Ovary (tissue), 9 donors: ENCODE results near the gene SMARCB1. TPM values are rescaled to one million over a fixed set of nuclear protein-coding genes. Genes with fewer than 3 reads are reported as not detected.

Experiments used
- DNase-seq, 5 donors: peaks; one replicate each; pipeline ENCODE4 v3.0.0-alpha.2; 2019 to 2020
- H3K27ac ChIP-seq, 2 donors: fragments of 200-600 bp; one replicate each; pipeline versions ENCODE4 v1.5.1 to v1.8.0; 2019 to 2022
- H3K27me3 ChIP-seq: fragments of 200-600 bp; one replicate; pipeline ENCODE4 v1.8.0; 2022
- H3K36me3 ChIP-seq: fragments of 200-600 bp; sonication (generic); one replicate; pipeline ENCODE4 v1.5.1; 2019
- H3K4me1 ChIP-seq: one replicate; pipeline ENCODE4 v1.8.1; 2013; ENCODE audit warnings: mild to moderate bottlenecking, moderate library complexity; ENCODE audit not compliant: insufficient read depth
- H3K4me3 ChIP-seq: fragments of 200-600 bp; sonication (generic); one replicate; pipeline ENCODE4 v1.5.1; 2017
- H3K9me3 ChIP-seq, 2 donors: fragments of 200-600 bp in 1 of 2; sonication (generic) in 1 of 2; one replicate each; pipeline versions ENCODE4 v1.5.1 to v1.8.1; 2013 to 2019; ENCODE audit warnings: mild to moderate bottlenecking in 1 of 2, moderate library complexity in 1 of 2
- CTCF ChIP-seq, 3 donors: fragments of 450-650 bp in 2 of 3; fragments of 200-600 bp in 1 of 3; IDR thresholded peaks; one replicate each; pipeline versions ENCODE4 v1.5.1 to v1.8.0; 2016 to 2022; ENCODE audit warnings: antibody characterized with exemption in 3 of 3, mild to moderate bottlenecking in 1 of 3
- EP300 ChIP-seq: sonication (generic); formaldehyde crosslinking; IDR thresholded peaks from one replicate; pipeline ENCODE4 v1.6.1; 2017; ENCODE audit warnings: antibody characterized with exemption
- POLR2A ChIP-seq: fragments of 450-650 bp; IDR thresholded peaks from one replicate; pipeline ENCODE4 v1.6.1; 2017; ENCODE audit warnings: antibody characterized with exemption, mild to moderate bottlenecking, moderate library complexity
- WGBS, 3 donors: extraction: QIAGEN DNeasy Blood & Tissue Kit in 1 of 3; methylation state at CpG; one replicate each; pipeline versions ENCODE4 v1.1.5 to v1.1.7; 2013 to 2017; 5-methylcytosine and 5-hydroxymethylcytosine counted together
- intact Hi-C, 4 donors: fragments of 100-400 bp; cut with DNase I; formaldehyde crosslinking; loops; one replicate each; pipeline versions ENCODE4 v1.11.0 to v1.15.1; 2022 to 2023
- polyA plus RNA-seq, 2 donors: library from polyadenylated mRNA; stranded (reverse); fragments of 200-250 nt in 1 of 2; fragments of 350-450 nt in 1 of 2; fragmentation: Illumina TruSeq in 1 of 2; extraction: RNeasy Lipid Tissue Mini Kit (QIAGEN cat#74804) in 1 of 2; gene quantifications; one replicate each; pipeline ENCODE4 v1.2.3, GENCODE V29; 2013 to 2014
- total RNA-seq, 7 donors: library from RNA; depleted of rRNA in 2 of 7; stranded (reverse); fragments of >200 nt in 2 of 7; fragmentation: NEBNext Ultra II Directional in 3 of 7; extraction: Animal tissue kit (Norgen Biotek cat#: 25700) in 3 of 7; gene quantifications; one replicate each; pipeline versions ENCODE4 v1.1.0 to v1.2.4, GENCODE V29; 2016 to 2023
- donor health status: DM: no; HTN: no; CAD: no; lungs with moderate emphysema.
- donor health status: DM: no; HTN: no; CAD: no.
- donor health status: Bipolar disorder and iron deficiency.
- donor health status: DM: yes; HTN: yes; CAD: no.
- donor health status: DM: no; HTN: no; CAD: no.
- donor health status: DM: yes; HTN: yes; CAD: no.

Gene SMARCB1
- total and polyA plus RNA-seq, 9 donors = 47.1 to 107 (median 87.0) TPM

GRCh38 chr22:23779731-23780130 lies 7.0 kb upstream of the SMARCB1 start:
- intact Hi-C loops = no loop called here
- no peak for TF ChIP-seq EP300
- no peak for TF ChIP-seq CTCF (IDR thresholded peaks at IDR 0.05)
- no peak for TF ChIP-seq POLR2A

GRCh38 chr22:23780146-23780748 lies 6.5 kb upstream of the SMARCB1 start:
- Histone ChIP-seq H3K27ac (no peak overlapping the region), H3K27me3 (no peaks in the 10 kb centered on the region), H3K4me3 (no peak overlapping the region), H3K9me3 (no peaks in the 10 kb centered on the region), H3K4me1 (no peaks in the 10 kb centered on the region), H3K36me3 (no peaks in the 10 kb centered on the region)
- DNase-seq = no peak
- 78 to 85% (median 83%) methylated on average over 19 to 20 of the region's 20 CpGs for WGBS, 3 donors
- intact Hi-C loops = no loop called here
- no peak for TF ChIP-seq CTCF (IDR thresholded peaks at IDR 0.05)

More at GRCh38 chr22:23779731-23780130, 7.0 kb upstream of the SMARCB1 start:
- no peak overlapping the region for H3K4me3 ChIP-seq
- H3K36me3 ChIP-seq = no peaks in the 10 kb centered on the region
- H3K27me3 ChIP-seq = no peaks in the 10 kb centered on the region
- no peak for DNase-seq
- 82 to 94% (median 87%) methylated on average over 5 of the region's 5 CpGs for WGBS, 3 donors
- H3K27ac ChIP-seq = no peak overlapping the region
- H3K4me1 ChIP-seq = peaks cover 3% of the 10 kb centered on the region
- H3K9me3 ChIP-seq = no peaks in the 10 kb centered on the region

GRCh38 chr22:23781065-23781464 lies 5.7 kb upstream of the SMARCB1 start:
- TF ChIP-seq CTCF (IDR thresholded peaks at IDR 0.05) = no peak
- no peak for TF ChIP-seq EP300
- no peak for TF ChIP-seq POLR2A
- Histone ChIP-seq H3K4me3 (no peak overlapping the region), H3K27me3 (no peaks in the 10 kb centered on the region), H3K36me3 (no peaks in the 10 kb centered on the region), H3K27ac (no peak overlapping the region), H3K9me3 (no peaks in the 10 kb centered on the region), H3K4me1 (no peaks in the 10 kb centered on the region)
- DNase-seq = no peak
- intact Hi-C loops = no loop called here
- WGBS, 3 donors = 76 to 84% (median 80%) methylated on average over 15 of the region's 15 CpGs

- 78% methylated on average over 14 of the region's 14 CpGs for WGBS, 3 donors
- DNase-seq = no peak
These were observed 5.1 kb upstream of the SMARCB1 start for GRCh38 chr22:23781511-23782183.

More at GRCh38 chr22:23781511-23782183, 5.1 kb upstream of the SMARCB1 start:
- H3K27me3 ChIP-seq = no peaks in the 10 kb centered on the region
- no peaks in the 10 kb centered on the region for H3K9me3 ChIP-seq
- H3K4me3 ChIP-seq = no peak overlapping the region
- no peak overlapping the region for H3K27ac ChIP-seq
- no peaks in the 10 kb centered on the region for H3K36me3 ChIP-seq
- peaks cover 4% of the 10 kb centered on the region for H3K4me1 ChIP-seq
- intact Hi-C loops = no loop called here
- no peak for TF ChIP-seq EP300
- TF ChIP-seq POLR2A = no peak
- no peak for TF ChIP-seq CTCF (IDR thresholded peaks at IDR 0.05)
